Stomach (tissue), 4 donors: Measurements from ENCODE around the gene SMCP.

Experiments used
- POLR2A ChIP-seq, 4 donors: fragments of 450-650 bp; IDR thresholded peaks; one replicate each; pipeline ENCODE4 v1.6.1; 2016; ENCODE audit warnings: antibody characterized with exemption in 4 of 4, control low read depth in 2 of 4, mild to moderate bottlenecking in 1 of 4, moderate library complexity in 1 of 4
- TF ChIP-seq, protein P1 (sequence below), 7 experiments: fragments of 450-650 bp in 4 of 7; fragments of 200-600 bp in 3 of 7; sonication (generic) in 3 of 7; IDR thresholded peaks; one replicate each; pipeline ENCODE4 v1.5.1; 2016 to 2019; ENCODE audit warnings: antibody characterized with exemption in 7 of 7, control low read depth in 2 of 7, mild to moderate bottlenecking in 1 of 7

DNA sequence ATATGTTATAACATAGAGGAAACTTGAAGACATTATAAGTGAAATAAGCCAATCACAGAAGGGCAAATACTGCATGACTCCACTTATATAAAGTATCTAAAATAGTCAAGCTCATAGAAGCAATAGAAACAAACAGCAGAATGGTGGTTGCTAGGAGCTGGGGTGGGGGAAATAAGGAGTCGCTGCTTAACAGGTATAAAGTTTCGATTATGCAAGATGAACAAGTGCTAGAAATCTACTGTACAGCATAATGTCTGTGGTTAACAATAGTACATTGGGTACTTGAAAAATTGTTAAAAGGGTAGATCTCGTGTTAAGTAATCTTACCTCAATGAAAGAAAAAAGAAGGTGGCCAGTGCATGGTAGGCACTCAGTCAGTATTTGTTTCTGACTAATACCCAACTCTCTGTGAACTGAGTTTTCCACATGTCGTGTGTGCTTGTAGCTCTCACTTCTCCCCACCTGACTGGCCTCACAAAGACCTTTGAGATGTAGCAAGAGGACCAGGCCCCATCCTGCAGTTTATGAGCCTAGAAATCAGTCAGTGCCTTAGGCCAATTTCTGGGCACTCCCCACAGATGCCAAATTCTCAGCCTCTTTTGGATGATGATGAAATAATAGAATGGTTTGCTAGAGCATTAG lies 54.2 kb downstream of the SMCP start:
- TF ChIP-seq POLR2A (IDR thresholded peaks at IDR 0.05), result no peak
- TF ChIP-seq, protein P1, sequence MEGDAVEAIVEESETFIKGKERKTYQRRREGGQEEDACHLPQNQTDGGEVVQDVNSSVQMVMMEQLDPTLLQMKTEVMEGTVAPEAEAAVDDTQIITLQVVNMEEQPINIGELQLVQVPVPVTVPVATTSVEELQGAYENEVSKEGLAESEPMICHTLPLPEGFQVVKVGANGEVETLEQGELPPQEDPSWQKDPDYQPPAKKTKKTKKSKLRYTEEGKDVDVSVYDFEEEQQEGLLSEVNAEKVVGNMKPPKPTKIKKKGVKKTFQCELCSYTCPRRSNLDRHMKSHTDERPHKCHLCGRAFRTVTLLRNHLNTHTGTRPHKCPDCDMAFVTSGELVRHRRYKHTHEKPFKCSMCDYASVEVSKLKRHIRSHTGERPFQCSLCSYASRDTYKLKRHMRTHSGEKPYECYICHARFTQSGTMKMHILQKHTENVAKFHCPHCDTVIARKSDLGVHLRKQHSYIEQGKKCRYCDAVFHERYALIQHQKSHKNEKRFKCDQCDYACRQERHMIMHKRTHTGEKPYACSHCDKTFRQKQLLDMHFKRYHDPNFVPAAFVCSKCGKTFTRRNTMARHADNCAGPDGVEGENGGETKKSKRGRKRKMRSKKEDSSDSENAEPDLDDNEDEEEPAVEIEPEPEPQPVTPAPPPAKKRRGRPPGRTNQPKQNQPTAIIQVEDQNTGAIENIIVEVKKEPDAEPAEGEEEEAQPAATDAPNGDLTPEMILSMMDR (IDR thresholded peaks at IDR 0.05), result no peak
